ENCODE results near the gene TOGARAM1.

DNA sequence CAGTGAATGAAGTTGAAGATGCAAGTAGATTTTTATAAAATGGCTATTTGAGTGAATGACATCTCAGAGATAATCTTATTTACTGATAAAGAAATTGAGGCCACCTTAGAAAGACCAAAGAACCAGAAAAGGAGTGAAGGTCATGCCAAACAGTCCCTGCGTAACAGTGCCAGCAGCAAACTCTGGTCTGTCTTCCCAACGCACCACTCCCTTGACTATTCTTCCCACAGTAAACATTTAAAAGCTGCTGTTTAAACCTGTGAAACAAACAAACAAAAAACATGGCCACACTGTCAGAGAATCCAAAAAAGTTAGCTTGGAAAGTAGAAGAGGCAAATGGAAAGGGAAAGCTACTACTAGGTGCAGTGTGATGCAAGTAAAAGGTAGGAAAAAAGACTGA, 120.4 kb downstream of the TOGARAM1 start:
- TF ChIP-seq, protein P1, sequence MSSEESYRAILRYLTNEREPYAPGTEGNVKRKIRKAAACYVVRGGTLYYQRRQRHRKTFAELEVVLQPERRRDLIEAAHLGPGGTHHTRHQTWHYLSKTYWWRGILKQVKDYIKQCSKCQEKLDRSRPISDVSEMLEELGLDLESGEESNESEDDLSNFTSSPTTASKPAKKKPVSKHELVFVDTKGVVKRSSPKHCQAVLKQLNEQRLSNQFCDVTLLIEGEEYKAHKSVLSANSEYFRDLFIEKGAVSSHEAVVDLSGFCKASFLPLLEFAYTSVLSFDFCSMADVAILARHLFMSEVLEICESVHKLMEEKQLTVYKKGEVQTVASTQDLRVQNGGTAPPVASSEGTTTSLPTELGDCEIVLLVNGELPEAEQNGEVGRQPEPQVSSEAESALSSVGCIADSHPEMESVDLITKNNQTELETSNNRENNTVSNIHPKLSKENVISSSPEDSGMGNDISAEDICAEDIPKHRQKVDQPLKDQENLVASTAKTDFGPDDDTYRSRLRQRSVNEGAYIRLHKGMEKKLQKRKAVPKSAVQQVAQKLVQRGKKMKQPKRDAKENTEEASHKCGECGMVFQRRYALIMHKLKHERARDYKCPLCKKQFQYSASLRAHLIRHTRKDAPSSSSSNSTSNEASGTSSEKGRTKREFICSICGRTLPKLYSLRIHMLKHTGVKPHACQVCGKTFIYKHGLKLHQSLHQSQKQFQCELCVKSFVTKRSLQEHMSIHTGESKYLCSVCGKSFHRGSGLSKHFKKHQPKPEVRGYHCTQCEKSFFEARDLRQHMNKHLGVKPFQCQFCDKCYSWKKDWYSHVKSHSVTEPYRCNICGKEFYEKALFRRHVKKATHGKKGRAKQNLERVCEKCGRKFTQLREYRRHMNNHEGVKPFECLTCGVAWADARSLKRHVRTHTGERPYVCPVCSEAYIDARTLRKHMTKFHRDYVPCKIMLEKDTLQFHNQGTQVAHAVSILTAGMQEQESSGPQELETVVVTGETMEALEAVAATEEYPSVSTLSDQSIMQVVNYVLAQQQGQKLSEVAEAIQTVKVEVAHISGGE (tag by site-specific recombination; conservative IDR thresholded peaks at IDR 0.05; ENCODE audit: low read depth): no peak
- no peak for TF ChIP-seq ZSCAN30 (tag by site-specific recombination; IDR thresholded peaks at IDR 0.05)
- TF ChIP-seq, protein P2, sequence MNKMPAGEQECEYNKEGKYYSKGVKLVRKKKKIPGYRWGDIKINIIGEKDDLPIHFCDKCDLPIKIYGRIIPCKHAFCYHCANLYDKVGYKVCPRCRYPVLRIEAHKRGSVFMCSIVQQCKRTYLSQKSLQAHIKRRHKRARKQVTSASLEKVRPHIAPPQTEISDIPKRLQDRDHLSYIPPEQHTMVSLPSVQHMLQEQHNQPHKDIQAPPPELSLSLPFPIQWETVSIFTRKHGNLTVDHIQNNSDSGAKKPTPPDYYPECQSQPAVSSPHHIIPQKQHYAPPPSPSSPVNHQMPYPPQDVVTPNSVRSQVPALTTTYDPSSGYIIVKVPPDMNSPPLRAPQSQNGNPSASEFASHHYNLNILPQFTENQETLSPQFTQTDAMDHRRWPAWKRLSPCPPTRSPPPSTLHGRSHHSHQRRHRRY (tag by site-specific recombination; IDR thresholded peaks at IDR 0.05): no peak
- no peak for TF ChIP-seq ZNF501 (tag by site-specific recombination; IDR thresholded peaks at IDR 0.05)
- TF ChIP-seq, protein P3, sequence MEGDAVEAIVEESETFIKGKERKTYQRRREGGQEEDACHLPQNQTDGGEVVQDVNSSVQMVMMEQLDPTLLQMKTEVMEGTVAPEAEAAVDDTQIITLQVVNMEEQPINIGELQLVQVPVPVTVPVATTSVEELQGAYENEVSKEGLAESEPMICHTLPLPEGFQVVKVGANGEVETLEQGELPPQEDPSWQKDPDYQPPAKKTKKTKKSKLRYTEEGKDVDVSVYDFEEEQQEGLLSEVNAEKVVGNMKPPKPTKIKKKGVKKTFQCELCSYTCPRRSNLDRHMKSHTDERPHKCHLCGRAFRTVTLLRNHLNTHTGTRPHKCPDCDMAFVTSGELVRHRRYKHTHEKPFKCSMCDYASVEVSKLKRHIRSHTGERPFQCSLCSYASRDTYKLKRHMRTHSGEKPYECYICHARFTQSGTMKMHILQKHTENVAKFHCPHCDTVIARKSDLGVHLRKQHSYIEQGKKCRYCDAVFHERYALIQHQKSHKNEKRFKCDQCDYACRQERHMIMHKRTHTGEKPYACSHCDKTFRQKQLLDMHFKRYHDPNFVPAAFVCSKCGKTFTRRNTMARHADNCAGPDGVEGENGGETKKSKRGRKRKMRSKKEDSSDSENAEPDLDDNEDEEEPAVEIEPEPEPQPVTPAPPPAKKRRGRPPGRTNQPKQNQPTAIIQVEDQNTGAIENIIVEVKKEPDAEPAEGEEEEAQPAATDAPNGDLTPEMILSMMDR (tag by site-specific recombination; IDR thresholded peaks at IDR 0.05): no peak
- no peak for TF ChIP-seq KLF10 (tag by site-specific recombination; IDR thresholded peaks at IDR 0.05)
- TF ChIP-seq ZFP37 (tag by site-specific recombination; IDR thresholded peaks at IDR 0.05): no peak
- no peak for TF ChIP-seq ZNF530 (tag by site-specific recombination; IDR thresholded peaks at IDR 0.05; ENCODE audit: low read depth)
